Esophagus muscularis mucosa (tissue), 4 donors: ENCODE data around the gene TAX1BP1.

Experiments
- CTCF ChIP-seq, 3 experiments: fragments of 200-600 bp in 2 of 3; fragments of 450-650 bp in 1 of 3; sonication (generic) in 2 of 3; IDR thresholded peaks; one replicate each; pipeline ENCODE4 v1.5.1; 2017 to 2019; ENCODE audit warnings: antibody characterized with exemption in 3 of 3, mild to moderate bottlenecking in 2 of 3, moderate library complexity in 1 of 3
- EP300 ChIP-seq: sonication (generic); formaldehyde crosslinking; IDR thresholded peaks from one replicate; pipeline ENCODE4 v1.6.1; 2017; ENCODE audit warnings: antibody characterized with exemption
- POLR2A ChIP-seq: fragments of 450-650 bp; IDR thresholded peaks from one replicate; pipeline ENCODE4 v1.6.1; 2017; ENCODE audit warnings: antibody characterized with exemption, moderate library complexity, mild to moderate bottlenecking, low read depth

- TF ChIP-seq POLR2A (no peak), CTCF (IDR thresholded peaks at IDR 0.05) (no peak), EP300 (no peak)
These were observed 30.6 kb upstream of the TAX1BP1 start for GRCh38 chr7:27709137-27710075.
